K562 (cell line): ENCODE data around the gene ANKFN1. TPM values are rescaled to one million over a fixed set of nuclear protein-coding genes. Genes with fewer than 3 reads are reported as not detected.

Source experiments
- ATAC-seq: fragments of 200-7000 bp; cut with Tn5 transposase; 3 replicates; pipeline ENCODE4 v1.9.1; 2020; ENCODE audit warnings: moderate library complexity
- BruUV-seq: library from RNA; stranded (reverse); fragments of 400-500 nt; replicated peaks from 2 replicates; lab custom pipeline; 2021; lab: Mats Ljungman, UMichigan
- CTCF ChIA-PET: fragments of 300-600 bp; formaldehyde crosslinking; extraction: SDS; loops from one replicate; lab custom pipeline; 2021; ENCODE audit warnings: low intra/inter-chr PET ratio; lab: Yijun Ruan, JAX
- POLR2A ChIA-PET: fragments of 300-600, 350-650 bp; sonication (Branson Sonifier 250); formaldehyde crosslinking; extraction: SDS; loops from one replicate; lab custom pipeline; 2021; ENCODE audit warnings: antibody characterized with exemption, inconsistent platforms; lab: Yijun Ruan, JAX
- DNase-seq, 4 experiments: peaks; one replicate each; pipeline versions ENCODE4 v3.0.0 to v3.0.0-alpha.2; 2011 to 2018; ENCODE audit warnings: low spot score in 3 of 4, mixed read lengths in 3 of 4; ENCODE audit errors: extremely low read depth in 1 of 4
- FAIRE-seq: peaks from 2 replicates; lab custom pipeline; 2011; peaks lifted over from hg19 to GRCh38; lab: Jason Lieb, UNC
- H2AFZ ChIP-seq: 2 replicates; pipeline ENCODE4 v1.6.0; 2011; ENCODE audit warnings: low read depth, low read length, control low read depth, inconsistent platforms
- H3K27ac ChIP-seq: fragments of 200-600 bp; 3 replicates; pipeline ENCODE4 v1.8.0; 2011; ENCODE audit warnings: low read depth, mild to moderate bottlenecking, control low read depth, inconsistent platforms, low read length, moderate library complexity, mixed read lengths; ENCODE audit errors: extremely low read depth
- H3K27me3 ChIP-seq, 2 experiments: fragments of 300-600 bp in 1 of 2; 2 replicates in 1 of 2; 3 replicates in 1 of 2; pipeline versions ENCODE4 v1.6.0 to v1.8.0; 2011; ENCODE audit warnings: inconsistent platforms in 2 of 2, low read length in 2 of 2, mild to moderate bottlenecking in 1 of 2, mixed read lengths in 1 of 2, moderate library complexity in 1 of 2; ENCODE audit not compliant: control insufficient read depth in 2 of 2, insufficient read depth in 2 of 2
- H3K36me3 ChIP-seq: fragments of 300-600 bp; 3 replicates; pipeline ENCODE4 v1.8.0; 2011; ENCODE audit warnings: mild to moderate bottlenecking, low read length, inconsistent platforms; ENCODE audit not compliant: control insufficient read depth, insufficient read depth
- H3K4me1 ChIP-seq, 2 experiments: fragments of 200-600 bp in 1 of 2; replicated peaks in 1 of 2; 2 replicates in 1 of 2; 3 replicates in 1 of 2; pipeline versions ENCODE4 v1.5.1 to v1.8.0; 2011; ENCODE audit warnings: inconsistent platforms in 2 of 2, low read length in 2 of 2, mild to moderate bottlenecking in 1 of 2, mixed read lengths in 1 of 2, moderate library complexity in 1 of 2; ENCODE audit not compliant: control insufficient read depth in 2 of 2, insufficient read depth in 2 of 2
- H3K4me2 ChIP-seq: 2 replicates; pipeline ENCODE4 v1.6.1; 2011; ENCODE audit warnings: low read length, control low read depth, inconsistent platforms, mixed read lengths; ENCODE audit not compliant: insufficient read depth
- H3K4me3 ChIP-seq: fragments of 200-600 bp; sonication (generic), shearing (Covaris generic); 2 replicates; pipeline ENCODE4 v1.5.1; 2016; ENCODE audit warnings: control low read depth, inconsistent platforms
- H3K79me2 ChIP-seq: fragments of 200-600 bp; 3 replicates; pipeline ENCODE4 v1.8.0; 2011; ENCODE audit warnings: low read length, inconsistent platforms; ENCODE audit not compliant: control insufficient read depth, insufficient read depth
- H3K9ac ChIP-seq, 2 experiments: 2 replicates each; pipeline versions ENCODE4 v1.6.0 to v1.6.1; 2011; ENCODE audit warnings: low read depth in 2 of 2, low read length in 2 of 2, control low read depth in 1 of 2, inconsistent platforms in 1 of 2, mild to moderate bottlenecking in 1 of 2, mixed read lengths in 1 of 2; ENCODE audit not compliant: insufficient read depth in 1 of 2
- H3K9me1 ChIP-seq: one replicate; pipeline ENCODE4 v1.6.0; 2011; ENCODE audit warnings: inconsistent platforms, mild to moderate bottlenecking, low read length, moderate library complexity; ENCODE audit not compliant: control insufficient read depth, insufficient read depth
- H3K9me3 ChIP-seq: replicated peaks from 2 replicates; pipeline ENCODE4 v1.5.1; 2011; ENCODE audit warnings: low read depth, low read length, inconsistent platforms; ENCODE audit not compliant: control insufficient read depth, insufficient read depth
- H4K20me1 ChIP-seq: replicated peaks from 2 replicates; pipeline ENCODE4 v1.6.1; 2011; ENCODE audit warnings: low read length, inconsistent platforms, mixed read lengths; ENCODE audit not compliant: control insufficient read depth, insufficient read depth
- CBX5 ChIP-seq: IDR thresholded peaks from 2 replicates; pipeline ENCODE4 v1.6.1; 2014; ENCODE audit warnings: low read depth, borderline replicate concordance
- CHD4 ChIP-seq: fragments of 200-600 bp; sonication (generic); IDR thresholded peaks from 3 replicates; pipeline ENCODE4 v1.6.1; 2012; ENCODE audit warnings: low read depth, mild to moderate bottlenecking, mixed read lengths, low read length, inconsistent platforms; ENCODE audit not compliant: insufficient read depth, insufficient replicate concordance, poor library complexity, severe bottlenecking
- NCOA1 ChIP-seq: fragments of 450-650 bp; IDR thresholded peaks from 2 replicates; pipeline ENCODE4 v1.6.1; 2016; ENCODE audit warnings: low read depth
- ZNF134 ChIP-seq: fragments of 250-450 bp; sonication (Bioruptor Pico); conservative IDR thresholded peaks from 2 replicates; pipeline ENCODE4 v1.4.0; 2020
- WGBS: fragments of 100-300 bp; shearing (Covaris generic); methylation state at CpG from one replicate; pipeline ENCODE4 v1.1.6; 2016; ENCODE audit warnings: low coverage, mixed read lengths; ENCODE audit not compliant: insufficient coverage; ENCODE audit errors: missing lambda C conversion rate; 5-methylcytosine and 5-hydroxymethylcytosine counted together
- in situ Hi-C: fragments of 300-500 bp; cut with MboI; formaldehyde crosslinking; loops from 4 replicates; pipeline ENCODE4 v1.15.0; 2018; ENCODE audit warnings: inconsistent platforms, mixed read lengths
- intact Hi-C: fragments of 100-400 bp; cut with micrococcal nuclease; formaldehyde crosslinking; loops from 2 replicates; pipeline ENCODE4 v1.14.2; 2022
- polyA plus RNA-seq, 8 experiments: library from polyadenylated mRNA; depleted of rRNA in 4 of 8; stranded (reverse) in 5 of 8; unstranded in 3 of 8; fragments of >200 nt; fragmentation: Nextera tagmentation in 2 of 8; fragmentation: Illumina TruSeq in 1 of 8; extraction: Ambion mirVana in 2 of 8; extraction: Trizol in 1 of 8; gene quantifications; 2 replicates each; pipeline versions ENCODE4 v1.2.1 to v1.2.3, GENCODE V29; 2011 to 2014; ENCODE audit warnings: inconsistent platforms in 1 of 8, missing spikeins in 1 of 8
- total RNA-seq, 7 experiments: library from RNA; depleted of rRNA in 6 of 7; stranded (reverse); fragments of >200 nt in 6 of 7; fragmentation: Illumina TruSeq in 2 of 7; extraction: Trizol in 2 of 7; gene quantifications; 2 replicates each; pipeline versions ENCODE4 v1.2.1 to v1.2.3, GENCODE V29; 2011 to 2021; ENCODE audit warnings: low replicate concordance in 1 of 7
- TF ChIP-seq, protein P1 (sequence below): fragments of 450-650 bp; IDR thresholded peaks from 2 replicates; pipeline ENCODE4 v1.6.1; 2018; ENCODE audit warnings: mild to moderate bottlenecking, low read depth; ENCODE audit not compliant: partially characterized antibody

Gene ANKFN1
- total and polyA plus RNA-seq, 9 of the 15 experiments (the other 6 are each of a cell fraction or from before 2014, with no cell fraction given), result 0.04 to 0.39 (median 0.15) TPM; not detected in 1

DNA sequence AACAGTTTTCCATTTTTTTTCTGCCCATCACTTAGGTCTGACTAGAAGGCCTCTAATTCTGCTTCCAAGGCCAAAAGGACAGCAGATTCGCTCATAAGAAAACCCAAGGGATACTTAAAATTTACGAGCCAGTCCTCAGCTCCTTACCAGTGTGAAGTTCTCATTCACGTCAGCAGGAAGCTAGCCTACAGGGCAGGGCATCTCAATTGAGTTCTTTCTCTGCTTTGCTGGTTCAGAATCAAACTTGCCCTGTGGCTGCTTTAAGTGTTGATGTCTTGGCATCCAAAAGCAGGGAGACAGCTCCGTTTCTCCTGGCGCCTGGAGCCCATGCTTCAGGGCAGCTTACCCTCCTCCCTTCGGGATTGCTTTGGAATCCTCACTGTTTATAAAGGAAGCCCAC is 136.0 kb downstream of the ANKFN1 start:
- no peaks in the 10 kb centered on the region for H3K36me3 ChIP-seq
- CTCF ChIA-PET, result no interaction called here
- no peaks in the 10 kb centered on the region for H3K9me1 ChIP-seq
- DNase-seq (no peak), FAIRE-seq (no peak), ATAC-seq (no peak)
- intact Hi-C loops (no loop called here), in situ Hi-C loops (no loop called here)
- H4K20me1 ChIP-seq, result no peaks in the 10 kb centered on the region
- 0% methylated on average over 6 of the region's 6 CpGs for WGBS
- no peak overlapping the region for H3K27ac ChIP-seq
- POLR2A ChIA-PET, result interaction anchor here (0.7 kb wide), 1 partner anchor 158 kb away, joined by 3 read pairs; no protein-coding TSS in a partner anchor
- H2AFZ ChIP-seq, result no peak overlapping the region
- TF ChIP-seq ZNF134 (CRISPR knock-in tag), result no peak
- TF ChIP-seq, protein P1, sequence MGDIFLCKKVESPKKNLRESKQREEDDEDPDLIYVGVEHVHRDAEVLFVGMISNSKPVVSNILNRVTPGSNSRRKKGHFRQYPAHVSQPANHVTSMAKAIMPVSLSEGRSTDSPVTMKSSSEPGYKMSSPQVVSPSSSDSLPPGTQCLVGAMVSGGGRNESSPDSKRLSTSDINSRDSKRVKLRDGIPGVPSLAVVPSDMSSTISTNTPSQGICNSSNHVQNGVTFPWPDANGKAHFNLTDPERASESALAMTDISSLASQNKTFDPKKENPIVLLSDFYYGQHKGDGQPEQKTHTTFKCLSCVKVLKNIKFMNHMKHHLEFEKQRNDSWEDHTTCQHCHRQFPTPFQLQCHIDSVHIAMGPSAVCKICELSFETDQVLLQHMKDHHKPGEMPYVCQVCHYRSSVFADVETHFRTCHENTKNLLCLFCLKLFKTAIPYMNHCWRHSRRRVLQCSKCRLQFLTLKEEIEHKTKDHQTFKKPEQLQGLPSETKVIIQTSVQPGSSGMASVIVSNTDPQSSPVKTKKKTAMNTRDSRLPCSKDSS, result no peak
- TF ChIP-seq CHD4, result no peak
- no peak for TF ChIP-seq NCOA1
- TF ChIP-seq CBX5, result no peak
- H3K4me1 ChIP-seq, result no peaks in the 10 kb centered on the region
- no peak overlapping the region for H3K4me3 ChIP-seq
- no peaks in the 10 kb centered on the region for H3K27me3 ChIP-seq
- no peaks in the 10 kb centered on the region for H3K79me2 ChIP-seq
- H3K4me2 ChIP-seq, result no peak overlapping the region
- no TSS peak for BruUV-seq
- H3K9me3 ChIP-seq, result no peaks in the 10 kb centered on the region
- H3K9ac ChIP-seq, result no peak overlapping the region
